HT-29 (cell line): Measurements from ENCODE around the gene ZSCAN12. TPM values are rescaled to one million over a fixed set of nuclear protein-coding genes. Genes with fewer than 3 reads are reported as not detected.
"Not testable (repeated sequence)": the region's sequence is repeated elsewhere in the genome, so short reads cannot be mapped to it uniquely, and the experiment has no call there.

Experiments used
- DNase-seq: peaks from one replicate; pipeline ENCODE4 v3.0.0-alpha.2; 2015; ENCODE audit warnings: low spot score
- total RNA-seq: library from RNA; depleted of rRNA; stranded (reverse); fragments of >200 nt; shearing (Covaris generic); gene quantifications from 2 replicates; pipeline ENCODE4 v1.2.3, GENCODE V29; 2014; rRNA removed

The ZSCAN12 gene
- total RNA-seq, result 2.1 TPM in 2 replicates

- peak; percentile 90 for DNase-seq
Observed at GRCh38 chr6:28399350-28400121, at the start of gene ZSCAN12. Gene ZSCAN12, minus strand, starts transcription at chr6:28399747. Its CDS starts 1,342 bp downstream, at chr6:28398405.

GRCh38 chr6:28449056-28449455 is 49.5 kb upstream of the ZSCAN12 start:
- DNase-seq, result no peak

- not testable (repeated sequence) for DNase-seq
Observed at GRCh38 chr6:28447512-28447906, 48.0 kb upstream of the ZSCAN12 start.

- no peak for DNase-seq
Observed at GRCh38 chr6:28446818-28447511, 47.4 kb upstream of the ZSCAN12 start.

GRCh38 chr6:28444759-28445158 is 45.2 kb upstream of the ZSCAN12 start:
- DNase-seq, result not testable (repeated sequence)

GRCh38 chr6:28443112-28443773 is 43.7 kb upstream of the ZSCAN12 start, which contains the start of gene ZSCAN23:
Gene ZSCAN23, minus strand, starts transcription at chr6:28443491. Its CDS starts 7,225 bp downstream, at chr6:28436266.
- peak; percentile 56 for DNase-seq

- no peak for DNase-seq
Observed at GRCh38 chr6:28442586-28442985, 43.0 kb upstream of the ZSCAN12 start.

GRCh38 chr6:28436404-28436803 is 36.9 kb upstream of the ZSCAN12 start:
- no peak for DNase-seq

- DNase-seq, result no peak
Observed at GRCh38 chr6:28433119-28433518, 33.6 kb upstream of the ZSCAN12 start.

- DNase-seq, result no peak
Observed at GRCh38 chr6:28429781-28430180, 30.2 kb upstream of the ZSCAN12 start.

GRCh38 chr6:28425944-28426541 is 26.5 kb upstream of the ZSCAN12 start:
- no peak for DNase-seq

- DNase-seq, result no peak
Observed at GRCh38 chr6:28424163-28424562, 24.6 kb upstream of the ZSCAN12 start.

- no peak for DNase-seq
Observed at GRCh38 chr6:28423546-28423945, 24.0 kb upstream of the ZSCAN12 start.

- DNase-seq, result no peak
Observed at GRCh38 chr6:28413681-28414080, 14.1 kb upstream of the ZSCAN12 start.

GRCh38 chr6:28410767-28411166 is 11.2 kb upstream of the ZSCAN12 start:
- DNase-seq, result no peak

GRCh38 chr6:28408076-28408802 is 8.7 kb upstream of the ZSCAN12 start:
- no peak for DNase-seq

- no peak for DNase-seq
Observed at GRCh38 chr6:28407401-28407800, 7.9 kb upstream of the ZSCAN12 start.

- not testable (repeated sequence) for DNase-seq
Observed at GRCh38 chr6:28403923-28404322, 4.4 kb upstream of the ZSCAN12 start.

- no peak for DNase-seq
Observed at GRCh38 chr6:28402197-28402596, 2.6 kb upstream of the ZSCAN12 start.

GRCh38 chr6:28401172-28401571 is 1.6 kb upstream of the ZSCAN12 start:
- no peak for DNase-seq

- DNase-seq, result no peak
Observed at GRCh38 chr6:28400122-28400451, 540 bp upstream of the ZSCAN12 start.
